Stimulated activated naive B cell treated with anti-CD40 and anti-IgM and Interleukin-4, amounts not matched to agents 10 μg/mL and 1 μg/mL and 100 μg/mL, for 72 hours (primary cell): ENCODE data around the gene PROS1.
"Not testable (repeated sequence)": the region's sequence is repeated elsewhere in the genome, so short reads cannot be mapped to it uniquely, and the experiment has no call there.

Experiments used
- ATAC-seq, 2 donors: fragments of 150-1000 bp; cut with Tn5 transposase; replicated peaks; 2 replicates each; pipeline ENCODE4 v1.10.0; 2021; ENCODE audit warnings: moderate library complexity in 1 of 2
- DNase-seq: peaks from one replicate; pipeline ENCODE4 v3.0.0; 2021
- H3K27ac Mint-ChIP-seq: one replicate; pipeline ENCODE4 v1.8.0; 2022; ENCODE audit warnings: mild to moderate bottlenecking, mixed read lengths
- H3K27me3 Mint-ChIP-seq, 2 donors: one replicate each; pipeline ENCODE4 v1.8.0; 2022; ENCODE audit warnings: mixed read lengths in 2 of 2
- H3K36me3 Mint-ChIP-seq, 2 donors: one replicate each; pipeline ENCODE4 v1.8.0; 2022; ENCODE audit warnings: mixed read lengths in 2 of 2, mild to moderate bottlenecking in 1 of 2
- H3K4me1 Mint-ChIP-seq, 2 donors: one replicate each; pipeline ENCODE4 v1.8.0; 2022; ENCODE audit warnings: mixed read lengths in 2 of 2, mild to moderate bottlenecking in 1 of 2
- H3K4me3 Mint-ChIP-seq, 2 donors: one replicate each; pipeline ENCODE4 v1.8.0; 2022; ENCODE audit warnings: mild to moderate bottlenecking in 2 of 2, mixed read lengths in 2 of 2, moderate library complexity in 1 of 2
- H3K9me3 Mint-ChIP-seq, 2 donors: one replicate each; pipeline ENCODE4 v1.8.0; 2022; ENCODE audit warnings: mixed read lengths in 2 of 2, mild to moderate bottlenecking in 1 of 2

Gene PROS1

DNA sequence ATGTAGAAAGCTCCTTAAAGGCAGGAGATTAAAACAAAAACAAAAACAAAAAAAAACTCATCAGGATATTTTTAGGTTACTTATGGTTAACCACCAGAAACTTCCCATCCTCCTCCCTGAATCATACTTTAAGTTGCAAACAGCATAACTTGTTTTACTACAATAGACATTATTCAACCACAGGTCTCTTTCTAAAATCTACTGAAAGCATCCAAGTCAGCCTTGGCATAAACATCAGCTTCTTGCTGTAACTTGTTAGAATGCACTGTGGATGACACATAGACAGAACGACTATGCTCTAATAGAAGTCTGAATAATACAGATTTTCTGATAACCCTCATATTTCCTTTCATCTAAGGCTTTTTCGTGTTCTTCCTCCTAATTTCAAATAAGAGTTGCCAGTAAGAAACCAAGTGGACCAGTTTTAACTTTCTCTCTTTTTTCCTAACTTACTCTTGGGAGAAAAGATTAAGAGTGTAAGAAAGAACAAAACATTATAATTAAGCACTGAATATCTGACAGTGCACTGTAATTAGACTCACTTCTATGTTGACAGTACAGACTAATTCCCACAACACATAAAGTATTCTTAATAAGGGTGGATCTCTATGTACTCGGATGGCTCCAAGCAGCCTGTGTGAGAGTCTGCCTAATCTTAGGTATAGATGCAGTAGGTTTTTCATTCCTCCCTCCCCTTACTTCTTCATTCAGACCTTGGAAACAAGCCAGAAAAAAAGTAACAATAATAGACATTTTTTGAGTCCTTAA, 95.3 kb downstream of the PROS1 start:
- DNase-seq, H3K4me3 Mint-ChIP-seq, H3K27ac Mint-ChIP-seq, H3K27me3 Mint-ChIP-seq, H3K36me3 Mint-ChIP-seq, H3K9me3 Mint-ChIP-seq, ATAC-seq, H3K4me1 Mint-ChIP-seq: not testable (repeated sequence)

DNA sequence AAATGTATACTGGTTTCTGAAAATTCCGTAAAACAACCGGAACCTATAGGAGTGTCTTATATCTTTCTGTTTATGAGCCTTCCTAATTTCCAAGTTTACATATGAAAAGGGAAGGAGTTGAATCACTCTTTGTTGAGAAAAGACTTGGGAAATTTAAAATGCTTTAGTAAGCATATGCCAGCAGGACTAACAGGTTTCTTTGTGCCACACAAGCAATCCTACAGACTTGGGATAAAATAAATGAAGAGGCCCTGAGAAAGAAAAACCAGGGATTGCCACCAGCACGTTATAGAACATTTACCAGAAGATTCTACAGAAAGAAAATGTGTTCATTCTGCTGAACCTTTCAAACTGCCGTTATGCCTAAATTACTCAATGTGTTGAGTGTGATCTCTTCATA, 96.3 kb downstream of the PROS1 start:
- H3K36me3 Mint-ChIP-seq, H3K27me3 Mint-ChIP-seq, H3K4me3 Mint-ChIP-seq, H3K27ac Mint-ChIP-seq, H3K4me1 Mint-ChIP-seq, ATAC-seq, DNase-seq, H3K9me3 Mint-ChIP-seq: not testable (repeated sequence)

DNA sequence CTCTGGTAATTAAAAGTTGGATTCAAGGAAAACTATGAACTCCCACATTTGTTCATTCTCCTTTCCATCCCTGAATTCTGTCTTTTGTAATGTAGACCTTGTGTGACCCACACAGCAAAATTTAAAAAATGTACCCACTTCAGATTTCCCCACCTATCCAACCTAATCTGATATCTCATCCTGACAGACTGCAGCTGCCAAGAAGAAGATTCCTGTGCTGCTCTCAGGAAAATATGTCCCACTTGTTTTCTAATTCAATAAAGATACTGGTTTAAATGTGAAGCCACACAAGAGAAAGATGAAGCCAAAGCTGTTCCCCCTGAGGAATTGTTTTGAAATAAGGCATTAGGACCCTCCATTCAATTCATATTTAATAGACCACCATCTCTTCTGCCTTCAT, 100.3 kb downstream of the PROS1 start:
- H3K27me3 Mint-ChIP-seq, H3K36me3 Mint-ChIP-seq, DNase-seq, H3K27ac Mint-ChIP-seq, H3K9me3 Mint-ChIP-seq, H3K4me1 Mint-ChIP-seq, H3K4me3 Mint-ChIP-seq, ATAC-seq: not testable (repeated sequence)

DNA sequence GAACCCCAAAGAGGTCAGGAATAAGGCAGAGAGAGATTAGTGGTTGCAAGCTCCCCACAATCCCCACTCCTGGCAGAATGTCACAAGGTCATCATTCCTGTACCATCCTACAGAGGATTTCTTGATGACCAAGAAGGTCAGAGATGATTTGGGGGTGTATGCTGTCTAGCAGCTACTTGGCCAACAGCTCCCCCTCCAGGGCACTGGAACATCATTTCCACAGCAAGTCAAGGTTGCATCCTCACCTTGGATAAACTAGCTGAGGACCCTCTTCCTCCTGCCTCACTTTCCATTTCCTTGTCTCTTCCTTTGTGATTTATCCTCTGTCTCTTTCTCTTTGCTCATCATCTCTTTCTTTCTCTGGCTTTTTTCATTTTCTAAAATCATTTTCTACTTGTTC, 106.3 kb downstream of the PROS1 start:
- no peaks in the 10 kb centered on the region for H3K27me3 Mint-ChIP-seq
- H3K9me3 Mint-ChIP-seq: no peaks in the 10 kb centered on the region
- ATAC-seq (no peak), DNase-seq (no peak)
- H3K4me3 Mint-ChIP-seq: no peak overlapping the region
- H3K4me1 Mint-ChIP-seq: no peaks in the 10 kb centered on the region
- H3K36me3 Mint-ChIP-seq: no peaks in the 10 kb centered on the region
- no peak overlapping the region for H3K27ac Mint-ChIP-seq

DNA sequence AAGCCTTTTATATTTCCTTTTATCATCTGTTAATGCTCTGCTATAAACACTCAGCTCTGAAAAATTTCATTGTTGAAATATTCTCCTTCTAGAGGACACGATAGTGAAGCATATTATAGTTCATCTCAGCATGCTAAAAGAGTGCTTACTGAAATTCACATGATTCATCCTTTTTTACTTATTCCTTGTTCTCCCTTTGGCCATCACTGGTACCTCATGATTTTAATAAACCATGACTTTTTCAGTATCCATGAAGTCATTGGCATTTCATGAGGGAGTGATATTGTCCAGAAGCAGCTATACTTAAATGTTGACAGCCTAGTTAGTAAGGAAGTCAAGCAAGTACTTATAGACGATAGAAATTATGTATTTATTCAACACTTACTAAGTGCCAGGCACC, 112.7 kb downstream of the PROS1 start:
- Mint-ChIP-seq H3K27me3 (no peaks in the 10 kb centered on the region), H3K36me3 (no peaks in the 10 kb centered on the region), H3K4me1 (no peaks in the 10 kb centered on the region), H3K9me3 (no peaks in the 10 kb centered on the region), H3K27ac (no peak overlapping the region), H3K4me3 (no peak overlapping the region)
- DNase-seq (no peak), ATAC-seq (no peak)

DNA sequence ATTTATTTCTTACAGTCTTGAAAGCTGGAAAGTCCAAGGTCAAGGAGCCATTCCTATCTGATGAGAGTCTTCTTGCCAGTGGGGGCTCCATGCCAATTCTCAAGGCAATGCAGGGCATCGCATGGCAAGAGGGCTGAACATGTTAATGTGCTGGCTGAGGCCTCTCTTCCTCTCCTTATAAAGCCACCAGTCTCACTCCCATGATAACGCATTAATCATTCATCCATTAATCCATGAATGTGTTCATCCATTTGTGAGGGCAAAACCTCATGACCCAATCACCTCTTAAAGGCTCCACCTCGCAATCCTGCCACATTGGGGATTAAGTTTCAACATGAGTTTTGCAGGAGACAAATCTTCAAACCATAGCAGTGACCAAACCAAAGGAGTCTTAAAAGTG, 118.3 kb downstream of the PROS1 start:
- Mint-ChIP-seq H3K27ac (no peak overlapping the region), H3K36me3 (no peaks in the 10 kb centered on the region), H3K27me3 (no peaks in the 10 kb centered on the region), H3K4me3 (no peak overlapping the region), H3K9me3 (peaks cover 0 to 5% of the 10 kb centered on the region in 2 donors), H3K4me1 (no peaks in the 10 kb centered on the region)
- no peak for ATAC-seq
- no peak for DNase-seq

DNA sequence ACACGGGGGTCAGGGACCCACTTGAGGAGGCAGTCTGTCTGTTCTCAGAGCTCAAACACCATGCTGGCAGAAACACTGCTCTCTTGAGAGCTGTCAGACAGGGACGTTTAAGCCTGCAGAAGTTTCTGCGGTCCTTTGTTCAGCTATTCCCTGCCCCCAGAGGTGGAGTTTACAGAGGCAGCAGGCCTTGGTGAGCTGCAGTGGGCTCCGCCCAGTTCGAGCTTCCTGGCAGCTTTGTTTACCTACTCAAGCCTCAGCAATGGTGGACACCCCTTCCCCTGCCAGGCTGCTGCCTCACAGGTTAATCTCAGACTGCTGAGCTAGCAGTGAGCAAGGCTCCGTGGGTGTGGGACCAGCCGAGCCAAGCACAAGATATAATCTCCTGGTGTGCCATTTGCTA, 121.5 kb downstream of the PROS1 start:
- not testable (repeated sequence) for H3K9me3 Mint-ChIP-seq, ATAC-seq, DNase-seq, H3K36me3 Mint-ChIP-seq, H3K27ac Mint-ChIP-seq, H3K4me3 Mint-ChIP-seq, H3K4me1 Mint-ChIP-seq, H3K27me3 Mint-ChIP-seq

DNA sequence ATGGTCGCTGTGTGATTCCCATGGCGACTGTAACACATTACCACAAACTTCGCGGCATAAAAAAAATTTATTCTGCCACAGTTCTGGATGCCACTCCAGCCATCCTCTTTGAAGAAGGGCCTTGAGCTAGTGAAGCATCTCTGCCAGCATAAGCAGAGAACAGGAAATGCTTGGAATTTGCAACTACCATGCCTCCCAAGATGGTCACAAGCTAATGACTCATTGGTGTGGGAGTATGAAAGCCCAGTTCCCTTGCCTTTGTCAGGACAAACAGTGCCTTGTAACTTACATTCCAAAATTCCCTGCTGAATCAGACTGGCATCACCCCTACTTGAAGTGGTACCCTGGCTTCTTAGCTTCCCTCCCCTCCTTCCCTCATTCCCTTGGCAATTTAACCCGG, 129.7 kb downstream of the PROS1 start:
- Mint-ChIP-seq H3K9me3 (no peaks in the 10 kb centered on the region), H3K27ac (no peak overlapping the region), H3K27me3 (peaks cover 0 to 4% of the 10 kb centered on the region in 2 donors), H3K4me1 (no peaks in the 10 kb centered on the region), H3K36me3 (no peaks in the 10 kb centered on the region), H3K4me3 (no peak overlapping the region)
- DNase-seq (no peak), ATAC-seq (no peak)

DNA sequence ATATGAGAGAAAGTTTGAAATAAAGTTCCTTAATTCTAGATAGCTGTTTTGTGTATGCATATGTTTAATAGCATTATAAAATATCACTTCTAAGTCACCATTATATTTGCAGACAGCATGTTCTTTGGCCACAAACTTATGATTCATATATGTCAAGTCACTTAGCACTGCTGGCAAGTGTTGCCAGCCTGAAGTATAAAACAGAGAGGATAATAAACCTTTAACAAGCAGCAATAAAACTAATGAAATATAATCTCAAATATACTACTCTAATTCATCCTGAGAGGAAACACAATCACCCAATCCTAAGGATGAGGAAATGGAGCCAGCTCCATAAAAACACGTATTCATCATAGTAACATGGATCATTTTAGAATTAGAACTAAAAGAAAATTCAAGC, 134.5 kb downstream of the PROS1 start:
- H3K4me3 Mint-ChIP-seq, ATAC-seq, H3K4me1 Mint-ChIP-seq, DNase-seq, H3K9me3 Mint-ChIP-seq, H3K36me3 Mint-ChIP-seq, H3K27ac Mint-ChIP-seq, H3K27me3 Mint-ChIP-seq: not testable (repeated sequence)
